SIG-M5 (cell line): Measurements from ENCODE around the gene ZNF264.
"Not testable (repeated sequence)": the region's sequence is repeated elsewhere in the genome, so short reads cannot be mapped to it uniquely, and the experiment has no call there.

Experiments used
- DNase-seq: peaks from one replicate; lab custom pipeline; 2025; lab: John Stamatoyannopoulos, UW

ZNF264 gene

GRCh38 chr19:57245066-57245465, 53.8 kb downstream of the ZNF264 start:
- no peak for DNase-seq

DNA sequence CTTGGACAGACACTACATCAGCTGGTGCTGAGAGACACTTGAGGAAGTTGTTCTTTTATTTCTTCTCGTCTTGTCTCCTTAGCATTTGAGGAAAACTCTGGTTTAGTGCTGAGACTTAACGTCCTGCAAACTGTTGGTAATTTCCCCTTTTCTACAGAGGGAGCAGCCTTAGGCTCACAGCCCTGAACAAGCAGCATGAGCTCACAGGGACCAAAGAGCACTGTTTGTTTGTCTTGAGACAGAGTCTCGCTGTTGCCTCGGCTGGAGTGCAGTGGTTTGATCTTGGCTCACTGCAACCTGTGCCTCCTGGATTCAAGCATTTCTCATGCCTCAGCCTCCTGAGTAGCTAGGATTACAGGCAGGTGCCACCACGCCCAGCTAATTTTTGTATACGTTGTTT, 54.7 kb downstream of the ZNF264 start:
- DNase-seq: no peak

- DNase-seq: no peak
These were observed 57.3 kb downstream of the ZNF264 start for GRCh38 chr19:57248646-57249045.

DNA sequence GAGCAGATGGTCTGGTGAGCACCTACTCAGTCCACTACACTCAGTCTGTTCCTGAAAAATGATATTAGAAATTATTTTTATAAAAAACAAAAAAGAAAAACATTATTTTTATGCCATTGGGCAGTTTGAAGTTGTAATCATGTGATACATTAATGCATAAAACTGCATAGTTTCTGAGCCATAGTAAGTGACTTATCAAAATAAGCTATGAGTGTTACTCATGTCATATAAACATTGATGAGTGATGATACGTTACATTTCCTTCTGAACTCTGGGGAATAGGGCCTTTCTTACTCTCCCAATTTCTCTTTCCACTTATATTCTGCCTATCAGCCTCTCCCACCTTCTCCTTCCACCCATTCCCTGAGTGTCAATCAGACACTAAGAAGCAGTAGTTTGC, 58.0 kb downstream of the ZNF264 start:
- no peak for DNase-seq

GRCh38 chr19:57253767-57254166, 62.5 kb downstream of the ZNF264 start:
- DNase-seq: not testable (repeated sequence)

GRCh38 chr19:57262044-57262443, 70.7 kb downstream of the ZNF264 start:
- DNase-seq: no peak

DNA sequence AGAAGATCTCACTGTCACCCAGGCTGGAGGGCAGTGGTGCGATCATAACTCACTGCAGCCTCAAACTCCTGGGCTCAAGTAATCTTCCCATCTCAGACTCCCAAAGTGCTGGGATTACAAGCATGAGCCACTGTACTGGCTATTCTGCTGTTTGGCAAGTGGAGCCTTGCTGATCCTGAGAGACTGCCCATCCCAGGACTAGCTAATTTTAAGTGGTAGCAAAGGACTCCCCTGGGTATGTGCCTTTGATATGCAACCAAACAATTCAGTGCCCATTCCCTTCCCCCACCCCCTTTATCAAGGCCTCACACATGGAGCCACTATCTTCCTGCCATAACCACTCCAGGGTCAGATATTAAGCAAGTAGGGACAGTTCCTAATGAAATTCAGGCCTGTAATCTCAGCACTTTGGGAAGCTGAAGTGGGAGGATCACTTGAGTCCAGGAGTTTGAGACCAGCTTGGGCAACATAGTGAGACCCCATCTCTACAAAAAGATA, 72.0 kb downstream of the ZNF264 start:
- DNase-seq: no peak

DNA sequence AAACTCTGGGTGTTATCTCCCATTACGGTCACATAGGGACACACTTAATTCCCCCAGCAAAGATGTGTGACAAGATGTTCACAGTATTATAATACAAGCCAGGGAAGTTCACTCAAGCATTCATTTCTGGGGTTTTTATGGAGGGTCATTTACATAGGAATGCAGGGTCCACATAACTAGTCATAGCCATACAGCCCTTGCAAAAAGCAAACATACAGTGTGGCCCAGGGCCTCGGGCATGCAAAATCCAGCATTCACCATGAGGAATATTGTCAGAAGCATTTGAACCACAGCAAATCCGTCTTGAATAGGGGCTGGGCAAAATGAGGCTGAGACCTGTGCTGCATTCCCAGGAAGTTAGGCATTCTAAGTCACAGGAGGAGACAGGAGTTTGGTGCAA, 76.0 kb downstream of the ZNF264 start:
- no peak for DNase-seq

DNA sequence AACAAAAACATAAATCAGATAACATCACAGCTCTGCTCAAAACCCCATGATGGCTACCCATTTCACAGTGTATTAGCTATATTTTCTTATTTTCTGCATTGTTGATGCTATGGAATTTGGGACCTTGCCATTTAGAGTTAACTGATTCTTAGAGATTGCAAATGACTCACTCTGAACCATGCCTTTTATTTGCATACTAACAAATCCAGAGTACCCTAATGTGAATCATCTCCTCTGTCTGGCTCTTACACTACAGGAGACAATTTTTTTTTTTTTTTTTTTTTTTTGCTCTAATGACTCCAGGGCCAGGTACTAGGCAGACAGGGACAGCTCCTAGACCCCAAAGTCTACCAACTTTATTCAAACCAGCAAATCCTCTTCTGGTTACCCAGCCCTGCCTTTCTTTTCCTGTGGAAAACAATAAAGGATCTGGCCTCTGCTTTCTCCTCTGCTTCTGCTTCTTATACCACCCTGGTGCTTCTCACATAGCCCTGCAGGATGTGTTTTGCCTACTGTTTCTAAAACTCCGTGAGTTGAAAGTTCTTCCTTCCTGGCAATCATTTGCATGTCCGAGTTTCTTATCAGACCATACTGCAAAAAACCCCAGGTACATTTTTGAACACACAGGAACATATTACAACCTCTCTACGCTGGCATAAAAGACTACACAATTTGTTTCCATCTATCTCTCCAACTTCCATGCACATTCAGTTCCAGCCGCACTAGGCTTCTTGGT, 78.4 kb downstream of the ZNF264 start:
- no peak for DNase-seq

GRCh38 chr19:57271280-57271679, 80.0 kb downstream of the ZNF264 start:
- no peak for DNase-seq
